ENCODE measurements around the gene LSM4.

The LSM4 gene

GRCh38 chr19:18340990-18341868 is 18.4 kb upstream of the LSM4 start:
- H3K36me3 ChIP-seq (ENCODE audit: control insufficient read depth, insufficient read depth, low read length): no peaks in the 10 kb centered on the region
- H3K4me1 ChIP-seq (ENCODE audit: control insufficient read depth, insufficient read depth, low read length): peaks cover 3% of the 10 kb centered on the region; the same call in 1 of the 2 replicates
- no peak overlapping the region for H3K27ac ChIP-seq (ENCODE audit: low read length)
- WGBS (ENCODE audit: insufficient coverage, insufficient read length): no CpG with 5 or more reads among the region's 18 CpGs
- H3K4me3 ChIP-seq (ENCODE audit: low read length): peak overlapping the region; percentile 87
- DNase-seq (ENCODE audit: low read depth, low spot score): no peak
- no peaks in the 10 kb centered on the region for H3K27me3 ChIP-seq (ENCODE audit: control insufficient read depth, insufficient read depth, low read length)
- H3K9me3 ChIP-seq (ENCODE audit: control insufficient read depth, insufficient read depth, low read length): no peaks in the 10 kb centered on the region

- WGBS (ENCODE audit: insufficient coverage, insufficient read length): no CpG with 5 or more reads among the region's 69 CpGs
- H3K9me3 ChIP-seq (ENCODE audit: control insufficient read depth, insufficient read depth, low read length): no peaks in the 10 kb centered on the region
- no peak for DNase-seq (ENCODE audit: low read depth, low spot score)
- H3K36me3 ChIP-seq (ENCODE audit: control insufficient read depth, insufficient read depth, low read length): no peaks in the 10 kb centered on the region
- H3K27me3 ChIP-seq (ENCODE audit: control insufficient read depth, insufficient read depth, low read length): no peaks in the 10 kb centered on the region
- H3K27ac ChIP-seq (ENCODE audit: low read length): no peak within 1 kb of the TSS
- H3K4me3 ChIP-seq (ENCODE audit: low read length): peak within 1 kb of the TSS; percentile 87
- peaks cover 2% of the 10 kb centered on the region; the same call in 1 of the 2 replicates for H3K4me1 ChIP-seq (ENCODE audit: control insufficient read depth, insufficient read depth, low read length)
Measured at GRCh38 chr19:18340190-18340989, 17.5 kb upstream of the LSM4 start, which contains the start of gene PGPEP1. TSS of gene PGPEP1 (plus strand) at chr19:18340598. CDS start at chr19:18340682, 84 bp downstream.

GRCh38 chr19:18339723-18340122 is 16.8 kb upstream of the LSM4 start:
- no peaks in the 10 kb centered on the region for H3K9me3 ChIP-seq (ENCODE audit: control insufficient read depth, insufficient read depth, low read length)
- H3K4me3 ChIP-seq (ENCODE audit: low read length): no peak overlapping the region
- WGBS (ENCODE audit: insufficient coverage, insufficient read length): no CpG with 5 or more reads among the region's 6 CpGs
- no peaks in the 10 kb centered on the region for H3K36me3 ChIP-seq (ENCODE audit: control insufficient read depth, insufficient read depth, low read length)
- peaks cover 1% of the 10 kb centered on the region; the same call in 1 of the 2 replicates for H3K4me1 ChIP-seq (ENCODE audit: control insufficient read depth, insufficient read depth, low read length)
- no peak for DNase-seq (ENCODE audit: low read depth, low spot score)
- no peaks in the 10 kb centered on the region for H3K27me3 ChIP-seq (ENCODE audit: control insufficient read depth, insufficient read depth, low read length)
- H3K27ac ChIP-seq (ENCODE audit: low read length): no peak overlapping the region

- Histone ChIP-seq H3K27ac (ENCODE audit: low read length) (no peak overlapping the region), H3K4me1 (ENCODE audit: control insufficient read depth, insufficient read depth, low read length) (peaks cover 1% of the 10 kb centered on the region; the same call in 1 of the 2 replicates), H3K9me3 (ENCODE audit: control insufficient read depth, insufficient read depth, low read length) (no peaks in the 10 kb centered on the region), H3K4me3 (ENCODE audit: low read length) (no peak overlapping the region), H3K36me3 (ENCODE audit: control insufficient read depth, insufficient read depth, low read length) (no peaks in the 10 kb centered on the region), H3K27me3 (ENCODE audit: control insufficient read depth, insufficient read depth, low read length) (no peaks in the 10 kb centered on the region)
- no CpG with 5 or more reads among the region's 9 CpGs for WGBS (ENCODE audit: insufficient coverage, insufficient read length)
- no peak for DNase-seq (ENCODE audit: low read depth, low spot score)
Measured at GRCh38 chr19:18338541-18338940, 15.7 kb upstream of the LSM4 start.

GRCh38 chr19:18336121-18336520 is 13.2 kb upstream of the LSM4 start:
- WGBS (ENCODE audit: insufficient coverage, insufficient read length): no CpG with 5 or more reads among the region's 7 CpGs
- Histone ChIP-seq H3K9me3 (ENCODE audit: control insufficient read depth, insufficient read depth, low read length) (no peaks in the 10 kb centered on the region), H3K27ac (ENCODE audit: low read length) (no peak overlapping the region), H3K27me3 (ENCODE audit: control insufficient read depth, insufficient read depth, low read length) (no peaks in the 10 kb centered on the region), H3K36me3 (ENCODE audit: control insufficient read depth, insufficient read depth, low read length) (no peaks in the 10 kb centered on the region), H3K4me1 (ENCODE audit: control insufficient read depth, insufficient read depth, low read length) (peaks cover 1% of the 10 kb centered on the region; the same call in 1 of the 2 replicates), H3K4me3 (ENCODE audit: low read length) (no peak overlapping the region)
- no peak for DNase-seq (ENCODE audit: low read depth, low spot score)

GRCh38 chr19:18333680-18334079 is 10.8 kb upstream of the LSM4 start:
- H3K4me1 ChIP-seq (ENCODE audit: control insufficient read depth, insufficient read depth, low read length): peaks cover 1% of the 10 kb centered on the region; the same call in 1 of the 2 replicates
- H3K27ac ChIP-seq (ENCODE audit: low read length): no peak overlapping the region
- no peaks in the 10 kb centered on the region for H3K9me3 ChIP-seq (ENCODE audit: control insufficient read depth, insufficient read depth, low read length)
- H3K4me3 ChIP-seq (ENCODE audit: low read length): no peak overlapping the region
- WGBS (ENCODE audit: insufficient coverage, insufficient read length): no CpG with 5 or more reads among the region's 6 CpGs
- no peaks in the 10 kb centered on the region for H3K27me3 ChIP-seq (ENCODE audit: control insufficient read depth, insufficient read depth, low read length)
- DNase-seq (ENCODE audit: low read depth, low spot score): no peak
- no peaks in the 10 kb centered on the region for H3K36me3 ChIP-seq (ENCODE audit: control insufficient read depth, insufficient read depth, low read length)

GRCh38 chr19:18332917-18333530 is 10.1 kb upstream of the LSM4 start:
- H3K9me3 ChIP-seq (ENCODE audit: control insufficient read depth, insufficient read depth, low read length): no peaks in the 10 kb centered on the region
- H3K36me3 ChIP-seq (ENCODE audit: control insufficient read depth, insufficient read depth, low read length): no peaks in the 10 kb centered on the region
- H3K4me1 ChIP-seq (ENCODE audit: control insufficient read depth, insufficient read depth, low read length): peaks cover 1% of the 10 kb centered on the region; the same call in 1 of the 2 replicates
- no peak overlapping the region for H3K4me3 ChIP-seq (ENCODE audit: low read length)
- H3K27me3 ChIP-seq (ENCODE audit: control insufficient read depth, insufficient read depth, low read length): no peaks in the 10 kb centered on the region
- WGBS (ENCODE audit: insufficient coverage, insufficient read length): no CpG with 5 or more reads among the region's 15 CpGs
- H3K27ac ChIP-seq (ENCODE audit: low read length): no peak overlapping the region
- DNase-seq (ENCODE audit: low read depth, low spot score): no peak

- Histone ChIP-seq H3K36me3 (ENCODE audit: control insufficient read depth, insufficient read depth, low read length) (no peaks in the 10 kb centered on the region), H3K9me3 (ENCODE audit: control insufficient read depth, insufficient read depth, low read length) (no peaks in the 10 kb centered on the region), H3K4me3 (ENCODE audit: low read length) (no peak overlapping the region), H3K27ac (ENCODE audit: low read length) (no peak overlapping the region), H3K27me3 (ENCODE audit: control insufficient read depth, insufficient read depth, low read length) (no peaks in the 10 kb centered on the region), H3K4me1 (ENCODE audit: control insufficient read depth, insufficient read depth, low read length) (no peaks in the 10 kb centered on the region; the same call in 1 of the 2 replicates)
- DNase-seq (ENCODE audit: low read depth, low spot score): no peak
- no CpG with 5 or more reads among the region's 9 CpGs for WGBS (ENCODE audit: insufficient coverage, insufficient read length)
Measured at GRCh38 chr19:18330868-18331267, 8.0 kb upstream of the LSM4 start.

GRCh38 chr19:18329035-18329376 is 6.1 kb upstream of the LSM4 start:
- no peak for DNase-seq (ENCODE audit: low read depth, low spot score)
- H3K9me3 ChIP-seq (ENCODE audit: control insufficient read depth, insufficient read depth, low read length): no peaks in the 10 kb centered on the region
- H3K36me3 ChIP-seq (ENCODE audit: control insufficient read depth, insufficient read depth, low read length): no peaks in the 10 kb centered on the region
- no CpG with 5 or more reads among the region's 6 CpGs for WGBS (ENCODE audit: insufficient coverage, insufficient read length)
- H3K4me3 ChIP-seq (ENCODE audit: low read length): peak overlapping the region; percentile 24; the same call in 1 of the 2 replicates
- no peaks in the 10 kb centered on the region for H3K4me1 ChIP-seq (ENCODE audit: control insufficient read depth, insufficient read depth, low read length)
- H3K27ac ChIP-seq (ENCODE audit: low read length): no peak overlapping the region
- H3K27me3 ChIP-seq (ENCODE audit: control insufficient read depth, insufficient read depth, low read length): no peaks in the 10 kb centered on the region

Data from iPS DF 6.9 (cell line).